ENCODE data around the gene OCA2.

DNA sequence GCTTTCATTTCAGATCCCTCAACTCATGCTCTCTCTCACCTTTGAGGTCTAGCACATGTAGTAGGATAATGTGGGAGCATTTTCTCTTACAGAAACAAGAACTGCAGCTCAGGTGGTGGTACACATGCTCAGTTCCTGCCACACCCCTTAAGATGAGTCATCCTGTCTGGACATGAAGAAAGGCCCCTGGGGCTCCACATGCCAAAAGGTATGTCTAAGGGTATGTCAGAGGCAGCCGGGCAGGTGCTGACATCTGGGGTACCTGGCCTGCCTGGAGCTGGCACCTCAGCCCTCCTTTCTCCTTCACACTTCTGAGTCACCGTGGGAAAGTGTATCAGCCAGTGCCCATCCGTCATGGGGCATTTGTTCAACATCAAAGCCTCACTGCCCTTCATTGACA is 209.9 kb downstream of the OCA2 start:
- TF ChIP-seq, protein P1, sequence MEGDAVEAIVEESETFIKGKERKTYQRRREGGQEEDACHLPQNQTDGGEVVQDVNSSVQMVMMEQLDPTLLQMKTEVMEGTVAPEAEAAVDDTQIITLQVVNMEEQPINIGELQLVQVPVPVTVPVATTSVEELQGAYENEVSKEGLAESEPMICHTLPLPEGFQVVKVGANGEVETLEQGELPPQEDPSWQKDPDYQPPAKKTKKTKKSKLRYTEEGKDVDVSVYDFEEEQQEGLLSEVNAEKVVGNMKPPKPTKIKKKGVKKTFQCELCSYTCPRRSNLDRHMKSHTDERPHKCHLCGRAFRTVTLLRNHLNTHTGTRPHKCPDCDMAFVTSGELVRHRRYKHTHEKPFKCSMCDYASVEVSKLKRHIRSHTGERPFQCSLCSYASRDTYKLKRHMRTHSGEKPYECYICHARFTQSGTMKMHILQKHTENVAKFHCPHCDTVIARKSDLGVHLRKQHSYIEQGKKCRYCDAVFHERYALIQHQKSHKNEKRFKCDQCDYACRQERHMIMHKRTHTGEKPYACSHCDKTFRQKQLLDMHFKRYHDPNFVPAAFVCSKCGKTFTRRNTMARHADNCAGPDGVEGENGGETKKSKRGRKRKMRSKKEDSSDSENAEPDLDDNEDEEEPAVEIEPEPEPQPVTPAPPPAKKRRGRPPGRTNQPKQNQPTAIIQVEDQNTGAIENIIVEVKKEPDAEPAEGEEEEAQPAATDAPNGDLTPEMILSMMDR (IDR thresholded peaks at IDR 0.05) = no peak
- TF ChIP-seq POLR2A (IDR thresholded peaks at IDR 0.05) = no peak
